SU-DHL-6 (cell line): ENCODE data around the gene CDR2L.

Experiments used
- EZH2phosphoT487 ChIP-seq: fragments of 200-600 bp; sonication (generic), shearing (Covaris generic); conservative IDR thresholded peaks from 2 replicates; pipeline ENCODE4 v1.6.1; 2018; ENCODE audit warnings: mild to moderate bottlenecking, antibody characterized with exemption, low read length, moderate library complexity, mixed read lengths
- TF ChIP-seq, protein P1 (sequence below): fragments of 200-600 bp; sonication (generic); IDR thresholded peaks from one replicate; pipeline ENCODE4 v1.5.1; 2017; ENCODE audit warnings: antibody characterized with exemption, mild to moderate bottlenecking, low read length, moderate library complexity; ENCODE audit not compliant: insufficient read depth, poor library complexity, severe bottlenecking

DNA sequence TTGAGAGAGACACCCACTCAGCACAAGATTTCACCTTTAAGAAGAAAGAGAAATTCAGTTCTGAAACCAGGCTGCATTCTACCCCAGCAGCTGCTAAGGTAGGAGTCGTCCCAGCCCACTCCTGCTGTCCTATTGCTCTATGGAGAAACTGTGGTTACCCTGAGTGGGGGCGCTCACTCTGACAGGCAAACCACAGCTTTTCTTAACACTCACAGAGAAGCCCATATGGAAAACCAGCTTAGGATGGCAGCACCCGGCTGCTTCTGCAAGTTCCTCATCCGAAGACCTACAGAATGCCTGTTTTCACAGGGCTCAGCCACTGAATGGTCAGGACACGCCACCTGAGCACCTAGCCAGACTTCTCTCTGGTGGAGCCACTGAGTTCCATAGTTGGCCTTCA, 51.8 kb downstream of the CDR2L start:
- TF ChIP-seq, protein P1, sequence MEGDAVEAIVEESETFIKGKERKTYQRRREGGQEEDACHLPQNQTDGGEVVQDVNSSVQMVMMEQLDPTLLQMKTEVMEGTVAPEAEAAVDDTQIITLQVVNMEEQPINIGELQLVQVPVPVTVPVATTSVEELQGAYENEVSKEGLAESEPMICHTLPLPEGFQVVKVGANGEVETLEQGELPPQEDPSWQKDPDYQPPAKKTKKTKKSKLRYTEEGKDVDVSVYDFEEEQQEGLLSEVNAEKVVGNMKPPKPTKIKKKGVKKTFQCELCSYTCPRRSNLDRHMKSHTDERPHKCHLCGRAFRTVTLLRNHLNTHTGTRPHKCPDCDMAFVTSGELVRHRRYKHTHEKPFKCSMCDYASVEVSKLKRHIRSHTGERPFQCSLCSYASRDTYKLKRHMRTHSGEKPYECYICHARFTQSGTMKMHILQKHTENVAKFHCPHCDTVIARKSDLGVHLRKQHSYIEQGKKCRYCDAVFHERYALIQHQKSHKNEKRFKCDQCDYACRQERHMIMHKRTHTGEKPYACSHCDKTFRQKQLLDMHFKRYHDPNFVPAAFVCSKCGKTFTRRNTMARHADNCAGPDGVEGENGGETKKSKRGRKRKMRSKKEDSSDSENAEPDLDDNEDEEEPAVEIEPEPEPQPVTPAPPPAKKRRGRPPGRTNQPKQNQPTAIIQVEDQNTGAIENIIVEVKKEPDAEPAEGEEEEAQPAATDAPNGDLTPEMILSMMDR: no peak
- no peak for TF ChIP-seq EZH2phosphoT487
